GM12878 (cell line): ENCODE results near the gene CD164L2. TPM values are rescaled to one million over a fixed set of nuclear protein-coding genes. Genes with fewer than 3 reads are reported as not detected.

Experiments
- ATAC-seq: fragments of 200-7000 bp; cut with Tn5 transposase; 3 replicates; pipeline ENCODE4 v1.9.1; 2020; ENCODE audit warnings: mild to moderate bottlenecking, moderate library complexity
- BruUV-seq: library from RNA; stranded (reverse); fragments of 400-500 nt; replicated peaks from 2 replicates; lab custom pipeline; 2021; lab: Mats Ljungman, UMichigan
- CTCF ChIA-PET: fragments of 300-600 bp; sonication (Branson Sonifier 250); formaldehyde crosslinking; extraction: SDS; loops from one replicate; lab custom pipeline; 2021; ENCODE audit warnings: inconsistent platforms; lab: Yijun Ruan, JAX
- POLR2A ChIA-PET: fragments of 350-600 bp; formaldehyde crosslinking; extraction: SDS; loops from one replicate; lab custom pipeline; 2021; ENCODE audit warnings: inconsistent platforms; lab: Charles Lee
- RAD21 ChIA-PET: fragments of 300-600 bp; sonication (Branson Sonifier 250); formaldehyde crosslinking; loops from one replicate; lab custom pipeline; 2023; ENCODE audit warnings: antibody characterized with exemption; ENCODE audit not compliant: unreplicated experiment; lab: Charles Lee
- SMC1A ChIA-PET: fragments of 300-600 bp; sonication (Branson Sonifier 250); formaldehyde crosslinking; loops from one replicate; lab custom pipeline; 2023; ENCODE audit not compliant: unreplicated experiment, uncharacterized antibody; lab: Charles Lee
- DNase-seq: peaks from one replicate; pipeline ENCODE4 v3.0.0-alpha.2; 2011; ENCODE audit warnings: low read depth, low spot score
- FAIRE-seq: peaks from 3 replicates; lab custom pipeline; 2011; peaks lifted over from hg19 to GRCh38; lab: Jason Lieb, UNC
- H2AFZ ChIP-seq: 2 replicates; pipeline ENCODE4 v1.6.0; 2011; ENCODE audit warnings: low read depth, low read length, control low read depth; ENCODE audit not compliant: control insufficient read depth
- H3K27ac ChIP-seq: 2 replicates; pipeline ENCODE4 v1.5.1; 2011; ENCODE audit warnings: control low read depth; ENCODE audit not compliant: control insufficient read depth, insufficient read depth
- H3K27me3 ChIP-seq, 2 experiments: replicated peaks in 1 of 2; 2 replicates each; pipeline versions ENCODE4 v1.6.0 to v1.6.1; 2011; ENCODE audit warnings: low read length in 1 of 2; ENCODE audit not compliant: control insufficient read depth in 2 of 2, insufficient read depth in 2 of 2
- H3K36me3 ChIP-seq, 2 experiments: 2 replicates each; pipeline ENCODE4 v1.5.1; 2011; ENCODE audit warnings: low read length in 1 of 2; ENCODE audit not compliant: control insufficient read depth in 2 of 2, insufficient read depth in 2 of 2
- H3K4me1 ChIP-seq: 2 replicates; pipeline ENCODE4 v1.6.1; 2011; ENCODE audit warnings: mild to moderate bottlenecking, low read length, moderate library complexity, mixed read lengths; ENCODE audit not compliant: control insufficient read depth, insufficient read depth
- H3K4me2 ChIP-seq: 2 replicates; pipeline ENCODE4 v1.6.0; 2011; ENCODE audit warnings: control low read depth; ENCODE audit not compliant: control insufficient read depth, insufficient read depth
- H3K4me3 ChIP-seq: fragments of 200-600 bp; sonication (generic); 2 replicates; pipeline ENCODE4 v1.5.1; 2016
- H3K79me2 ChIP-seq: 2 replicates; pipeline ENCODE4 v1.6.0; 2011; ENCODE audit warnings: low read length; ENCODE audit not compliant: control insufficient read depth, insufficient read depth
- H3K9ac ChIP-seq: 2 replicates; pipeline ENCODE4 v1.8.0; 2011; ENCODE audit warnings: low read length, control low read depth, mixed read lengths; ENCODE audit not compliant: control insufficient read depth, insufficient read depth
- H3K9me3 ChIP-seq: replicated peaks from 3 replicates; pipeline ENCODE4 v1.5.1; 2011; ENCODE audit warnings: mild to moderate bottlenecking, low read length; ENCODE audit not compliant: control insufficient read depth, insufficient read depth
- H4K20me1 ChIP-seq: 2 replicates; pipeline ENCODE4 v1.6.0; 2011; ENCODE audit not compliant: control insufficient read depth, insufficient read depth
- ATF7 ChIP-seq: fragments of 450-650 bp; IDR thresholded peaks from 2 replicates; pipeline ENCODE4 v1.6.1; 2016; ENCODE audit warnings: low read depth, mild to moderate bottlenecking
- BCLAF1 ChIP-seq: fragments of 450-650 bp; IDR thresholded peaks from 2 replicates; pipeline ENCODE4 v1.6.1; 2017; ENCODE audit warnings: antibody characterized with exemption, mild to moderate bottlenecking, moderate library complexity
- E2F4 ChIP-seq: IDR thresholded peaks from 2 replicates; pipeline ENCODE4 v1.6.1; 2012; ENCODE audit warnings: low read depth, low read length, improper control_type of control experiment
- E2F8 ChIP-seq: fragments of 450-650 bp; IDR thresholded peaks from 2 replicates; pipeline ENCODE4 v1.6.1; 2018; ENCODE audit warnings: mild to moderate bottlenecking, low read depth, moderate library complexity; ENCODE audit not compliant: partially characterized antibody
- MEF2B ChIP-seq: fragments of 450-650 bp; IDR thresholded peaks from 2 replicates; pipeline ENCODE4 v1.6.1; 2018; ENCODE audit warnings: mild to moderate bottlenecking, moderate library complexity; ENCODE audit not compliant: partially characterized antibody, poor library complexity, severe bottlenecking
- NFYB ChIP-seq: IDR thresholded peaks from 2 replicates; pipeline ENCODE4 v1.6.1; 2011; ENCODE audit warnings: low read depth, mild to moderate bottlenecking, low read length, improper control_type of control experiment, moderate library complexity; ENCODE audit not compliant: insufficient read depth
- PAX5 ChIP-seq: IDR thresholded peaks from 2 replicates; pipeline ENCODE4 v1.6.1; 2011; ENCODE audit warnings: low read depth, low read length, borderline replicate concordance
- PKNOX1 ChIP-seq: fragments of 450-650 bp; IDR thresholded peaks from 2 replicates; pipeline ENCODE4 v1.6.1; 2016; ENCODE audit warnings: mild to moderate bottlenecking
- POLR2A ChIP-seq: IDR thresholded peaks from 2 replicates; pipeline ENCODE4 v1.6.1; 2011; ENCODE audit warnings: low read depth, mild to moderate bottlenecking, low read length
- RAD51 ChIP-seq: fragments of 450-650 bp; IDR thresholded peaks from 2 replicates; pipeline ENCODE4 v1.6.1; 2016; ENCODE audit warnings: moderate library complexity, mild to moderate bottlenecking, inconsistent platforms
- RB1 ChIP-seq: fragments of 450-650 bp; formaldehyde crosslinking; IDR thresholded peaks from 2 replicates; pipeline ENCODE4 v1.6.1; 2017; ENCODE audit warnings: mild to moderate bottlenecking, borderline replicate concordance
- ZNF207 ChIP-seq: fragments of 450-650 bp; IDR thresholded peaks from 2 replicates; pipeline ENCODE4 v1.6.1; 2014; ENCODE audit warnings: antibody characterized with exemption, mild to moderate bottlenecking, borderline replicate concordance
- ZNF274 ChIP-seq: IDR thresholded peaks from one replicate; pipeline ENCODE4 v1.8.0; 2011; ENCODE audit not compliant: insufficient read length, insufficient read depth
- WGBS: methylation state at CpG from one replicate; pipeline ENCODE4 v1.1.6; 2016; ENCODE audit warnings: low lambda C conversion rate; ENCODE audit not compliant: insufficient replicate concordance, insufficient coverage; ENCODE audit errors: missing lambda C conversion rate; 5-methylcytosine and 5-hydroxymethylcytosine counted together
- in situ Hi-C: fragments of 300-500 bp; cut with MboI; formaldehyde crosslinking; loops from 9 replicates; pipeline ENCODE4 v1.14.3; 2018; ENCODE audit warnings: mixed read lengths
- intact Hi-C: fragments of 100-400 bp; cut with micrococcal nuclease; formaldehyde crosslinking; loops from one replicate; pipeline ENCODE4 v1.14.2; 2022; ENCODE audit not compliant: unreplicated experiment
- polyA plus RNA-seq, 11 experiments: library from polyadenylated mRNA; depleted of rRNA in 4 of 11; unstranded in 6 of 11; stranded (reverse) in 5 of 11; fragments of >200 nt; fragmentation: Nextera tagmentation in 4 of 11; fragmentation: Illumina TruSeq in 1 of 11; extraction: Ambion mirVana in 4 of 11; extraction: Trizol in 1 of 11; gene quantifications; 1 replicate in 1 of 11; 2 replicates in 10 of 11; pipeline versions ENCODE4 v1.2.1 to v1.2.3, GENCODE V29; 2011 to 2016; ENCODE audit warnings: inconsistent platforms in 2 of 11, missing spikeins in 2 of 11, low read depth in 1 of 11
- total RNA-seq, 4 experiments: library from RNA; depleted of rRNA in 3 of 4; stranded (reverse); fragments of >200 nt in 3 of 4; fragmentation: Illumina TruSeq in 1 of 4; extraction: Trizol in 1 of 4; gene quantifications; 2 replicates each; pipeline versions ENCODE4 v1.2.1 to v1.2.3, GENCODE V29; 2013 to 2021

Gene CD164L2
- total and polyA plus RNA-seq, 10 of the 15 experiments (the other 5 are each of a cell fraction or from before 2014, with no cell fraction given), result not detected

- ChIA-PET SMC1A (interaction anchor here (1.1 to 22.2 kb wide), 5 partner anchors 21 to 178 kb away, joined by 3 to 470 read pairs (median 6); no protein-coding TSS in a partner anchor), POLR2A (interaction anchor here (0.9 to 7.1 kb wide), 3 partner anchors 8 to 65 kb away, joined by 3 to 78 read pairs (median 8); no protein-coding TSS in a partner anchor), CTCF (interaction anchor here (1.0 to 18.9 kb wide), 5 partner anchors 16 to 133 kb away, joined by 3 to 240 read pairs (median 4); no protein-coding TSS in a partner anchor), RAD21 (interaction anchor here (0.9 to 9.5 kb wide), 5 partner anchors 7 to 133 kb away, joined by 3 to 126 read pairs (median 5); no protein-coding TSS in a partner anchor)
- Histone ChIP-seq H3K27me3 (no peaks in the 10 kb centered on the region), H3K36me3 (peaks cover 8 to 28% of the 10 kb centered on the region in 2 experiments), H3K79me2 (peaks cover 56% of the 10 kb centered on the region), H3K9me3 (no peaks in the 10 kb centered on the region), H3K4me3 (no peak overlapping the region), H3K27ac (no peak overlapping the region), H3K4me2 (no peak overlapping the region), H4K20me1 (no peaks in the 10 kb centered on the region), H2AFZ (no peak overlapping the region), H3K4me1 (peaks cover 36% of the 10 kb centered on the region), H3K9ac (no peak overlapping the region)
- in situ Hi-C loops, result no loop called here
- ATAC-seq (no peak), FAIRE-seq (no peak), DNase-seq (no peak)
- WGBS, result 97% methylated on average over 4 of the region's 4 CpGs
- intact Hi-C loops, result no loop called here
- no peak for TF ChIP-seq BCLAF1
- no peak for TF ChIP-seq E2F8
- no peak for TF ChIP-seq PAX5
- TF ChIP-seq ZNF274, result no peak
- no peak for TF ChIP-seq MEF2B
- TF ChIP-seq E2F4, result no peak
- TF ChIP-seq POLR2A, result no peak
- no peak for TF ChIP-seq PKNOX1
- no peak for TF ChIP-seq ATF7
- no peak for TF ChIP-seq RAD51
- no peak for TF ChIP-seq NFYB
- TF ChIP-seq RB1, result no peak
- TF ChIP-seq ZNF207, result no peak
- BruUV-seq, result no TSS peak
Observed at GRCh38 chr1:27423709-27424108, 40.6 kb upstream of the CD164L2 start.
